ENCODE measurements around the gene GRID2. TPM values are rescaled to one million over a fixed set of nuclear protein-coding genes. Genes with fewer than 3 reads are reported as not detected.

The GRID2 gene
- total RNA-seq, 1 experiment from 2014 or later: not detected

GRCh38 chr4:92506933-92507332 is 203.2 kb downstream of the GRID2 start:
- no peak for TF ChIP-seq CTCF (IDR thresholded peaks at IDR 0.05; ENCODE audit: insufficient read depth in 1 of 2, low read depth in 1 of 2, low read length in 1 of 2, severe bottlenecking in 1 of 2, unreplicated experiment in 1 of 2)
- no peaks in the 10 kb centered on the region for H3K36me3 Mint-ChIP-seq (ENCODE audit: insufficient read depth, unreplicated experiment)
- ChIA-PET CTCF (no interaction called here), POLR2A (no interaction called here)
- no peaks in the 10 kb centered on the region for H3K36me3 ChIP-seq (ENCODE audit: control insufficient read depth, insufficient read depth, low read length)
- H3K27me3 ChIP-seq (replicated peaks; ENCODE audit: control insufficient read depth, insufficient read depth, low read length): no peaks in the 10 kb centered on the region
- no peak overlapping the region for H3K4me3 ChIP-seq (ENCODE audit: low read depth, low read length)
- intact Hi-C loops (cut with micrococcal nuclease; ENCODE audit: unreplicated experiment): no loop called here
- H3K9me3 ChIP-seq: no peaks in the 10 kb centered on the region
- no peak for DNase-seq
- no peak overlapping the region for H3K4me3 Mint-ChIP-seq (ENCODE audit: unreplicated experiment)
- peaks cover 4% of the 10 kb centered on the region for H3K27me3 Mint-ChIP-seq (ENCODE audit: insufficient read depth, unreplicated experiment)
- no peaks in the 10 kb centered on the region for H3K9me3 Mint-ChIP-seq (ENCODE audit: unreplicated experiment)
- H3K4me1 ChIP-seq: no peaks in the 10 kb centered on the region
- H3K27ac Mint-ChIP-seq (ENCODE audit: unreplicated experiment): no peak overlapping the region
- no TSS peak for BruUV-seq (replicated peaks)
- no peaks in the 10 kb centered on the region for H3K4me1 Mint-ChIP-seq (ENCODE audit: low read depth, unreplicated experiment)

- no peaks in the 10 kb centered on the region for H3K4me1 Mint-ChIP-seq (ENCODE audit: low read depth, unreplicated experiment)
- intact Hi-C loops (cut with micrococcal nuclease; ENCODE audit: unreplicated experiment): no loop called here
- H3K9me3 Mint-ChIP-seq (ENCODE audit: unreplicated experiment): no peaks in the 10 kb centered on the region
- TF ChIP-seq CTCF (IDR thresholded peaks at IDR 0.05; ENCODE audit: insufficient read depth in 1 of 2, low read depth in 1 of 2, low read length in 1 of 2, severe bottlenecking in 1 of 2, unreplicated experiment in 1 of 2): no peak
- no peaks in the 10 kb centered on the region for H3K36me3 Mint-ChIP-seq (ENCODE audit: insufficient read depth, unreplicated experiment)
- H3K4me1 ChIP-seq: no peaks in the 10 kb centered on the region
- no peaks in the 10 kb centered on the region for H3K9me3 ChIP-seq
- CTCF ChIA-PET: no interaction called here
- H3K27ac Mint-ChIP-seq (ENCODE audit: unreplicated experiment): no peak overlapping the region
- H3K4me3 Mint-ChIP-seq (ENCODE audit: unreplicated experiment): no peak overlapping the region
- POLR2A ChIA-PET: no interaction called here
- no peak overlapping the region for H3K4me3 ChIP-seq (ENCODE audit: low read depth, low read length)
- no peaks in the 10 kb centered on the region for H3K27me3 Mint-ChIP-seq (ENCODE audit: insufficient read depth, unreplicated experiment)
- no peak for DNase-seq
- no peaks in the 10 kb centered on the region for H3K36me3 ChIP-seq (ENCODE audit: control insufficient read depth, insufficient read depth, low read length)
- no TSS peak for BruUV-seq (replicated peaks)
- no peaks in the 10 kb centered on the region for H3K27me3 ChIP-seq (replicated peaks; ENCODE audit: control insufficient read depth, insufficient read depth, low read length)
These were observed 210.9 kb downstream of the GRID2 start for GRCh38 chr4:92514627-92515026.

- no peaks in the 10 kb centered on the region for H3K27me3 ChIP-seq (replicated peaks; ENCODE audit: control insufficient read depth, insufficient read depth, low read length)
- no peaks in the 10 kb centered on the region for H3K36me3 ChIP-seq (ENCODE audit: control insufficient read depth, insufficient read depth, low read length)
- Mint-ChIP-seq H3K27ac (ENCODE audit: unreplicated experiment) (no peak overlapping the region), H3K4me3 (ENCODE audit: unreplicated experiment) (no peak overlapping the region), H3K36me3 (ENCODE audit: insufficient read depth, unreplicated experiment) (no peaks in the 10 kb centered on the region), H3K9me3 (ENCODE audit: unreplicated experiment) (no peaks in the 10 kb centered on the region), H3K27me3 (ENCODE audit: insufficient read depth, unreplicated experiment) (no peaks in the 10 kb centered on the region), H3K4me1 (ENCODE audit: low read depth, unreplicated experiment) (no peaks in the 10 kb centered on the region)
- ChIA-PET CTCF (no interaction called here), POLR2A (no interaction called here)
- no peak for TF ChIP-seq CTCF (IDR thresholded peaks at IDR 0.05; ENCODE audit: insufficient read depth in 1 of 2, low read depth in 1 of 2, low read length in 1 of 2, severe bottlenecking in 1 of 2, unreplicated experiment in 1 of 2)
- H3K9me3 ChIP-seq: no peaks in the 10 kb centered on the region
- intact Hi-C loops (cut with micrococcal nuclease; ENCODE audit: unreplicated experiment): no loop called here
- H3K4me1 ChIP-seq: no peaks in the 10 kb centered on the region
- DNase-seq: no peak
- H3K4me3 ChIP-seq (ENCODE audit: low read depth, low read length): no peak overlapping the region
- BruUV-seq (replicated peaks): no TSS peak
These were observed 212.7 kb downstream of the GRID2 start for GRCh38 chr4:92516450-92516849.
